H1 (cell line): ENCODE measurements around the gene POLR3K. TPM values are rescaled to one million over a fixed set of nuclear protein-coding genes. Genes with fewer than 3 reads are reported as not detected.

Experiments
- CTCF ChIA-PET: fragments of 300-600 bp; sonication (Branson Sonifier 250); formaldehyde crosslinking; loops from one replicate; lab custom pipeline; 2021; ENCODE audit not compliant: partially characterized antibody; lab: Charles Lee
- POLR2A ChIA-PET: fragments of 300-600 bp; sonication (Branson Sonifier 250); formaldehyde crosslinking; loops from one replicate; lab custom pipeline; 2021; ENCODE audit warnings: inconsistent platforms; ENCODE audit not compliant: partially characterized antibody; lab: Charles Lee
- DNase-seq, 2 experiments: peaks; one replicate each; pipeline versions ENCODE4 v3.0.0 to v3.0.0-alpha.2; 2010 to 2022; ENCODE audit warnings: low spot score in 2 of 2, low read depth in 1 of 2, mixed read lengths in 1 of 2
- FAIRE-seq: peaks from 2 replicates; lab custom pipeline; 2011; peaks lifted over from hg19 to GRCh38; lab: Jason Lieb, UNC
- H2AFZ ChIP-seq: 2 replicates; pipeline ENCODE4 v1.8.1; 2012; ENCODE audit warnings: low read length, inconsistent platforms
- H2AK5ac ChIP-seq: 2 replicates; pipeline ENCODE4 v1.6.1; 2013; ENCODE audit warnings: low read depth, low read length
- H2BK120ac ChIP-seq: replicated peaks from 2 replicates; pipeline ENCODE3; 2013; ENCODE audit warnings: low read depth, low read length, inconsistent platforms
- H2BK12ac ChIP-seq: 2 replicates; pipeline ENCODE4 v1.6.1; 2013; ENCODE audit warnings: low read depth, low read length
- H2BK15ac ChIP-seq: 2 replicates; pipeline ENCODE4 v1.6.1; 2013; ENCODE audit warnings: low read length
- H2BK20ac ChIP-seq: 2 replicates; pipeline ENCODE4 v1.6.1; 2013; ENCODE audit warnings: low read length
- H2BK5ac ChIP-seq: 2 replicates; pipeline ENCODE4 v1.6.1; 2013; ENCODE audit warnings: low read depth, low read length
- H3K14ac ChIP-seq: 2 replicates; pipeline ENCODE4 v1.6.1; 2013; ENCODE audit warnings: inconsistent platforms; ENCODE audit not compliant: insufficient read length
- H3K18ac ChIP-seq: 2 replicates; pipeline ENCODE4 v1.6.1; 2013; ENCODE audit warnings: low read length; ENCODE audit errors: extremely low read depth
- H3K23ac ChIP-seq: 2 replicates; pipeline ENCODE4 v1.6.1; 2013; ENCODE audit warnings: inconsistent platforms; ENCODE audit not compliant: insufficient read length
- H3K23me2 ChIP-seq: 2 replicates; pipeline ENCODE4 v1.6.1; 2013; ENCODE audit warnings: low read depth, low read length
- H3K27ac ChIP-seq: 2 replicates; pipeline ENCODE4 v1.6.1; 2011; ENCODE audit warnings: low read depth, low read length, inconsistent platforms
- H3K27me3 ChIP-seq, 4 experiments: replicated peaks in 1 of 4; 1 replicate in 1 of 4; 2 replicates in 3 of 4; pipeline versions ENCODE4 v1.6.1 to v1.8.1; 2011 to 2013; ENCODE audit warnings: low read length in 3 of 4, mild to moderate bottlenecking in 3 of 4, inconsistent platforms in 2 of 4, mixed read lengths in 2 of 4, moderate library complexity in 1 of 4; ENCODE audit not compliant: control insufficient read depth in 3 of 4, insufficient read depth in 3 of 4; ENCODE audit errors: extremely low read depth in 1 of 4
- H3K36me3 ChIP-seq, 4 experiments: 2 replicates each; pipeline versions ENCODE4 v1.6.1 to v1.8.1; 2011 to 2013; ENCODE audit warnings: mild to moderate bottlenecking in 4 of 4, low read length in 3 of 4, moderate library complexity in 2 of 4, control low read depth in 1 of 4, inconsistent platforms in 1 of 4; ENCODE audit not compliant: insufficient read depth in 4 of 4, control insufficient read depth in 2 of 4
- H3K4ac ChIP-seq: replicated peaks from 2 replicates; pipeline ENCODE3; 2013; ENCODE audit warnings: low read length, low read depth, mixed read lengths, inconsistent platforms; ENCODE audit not compliant: insufficient read length
- H3K4me1 ChIP-seq, 4 experiments: replicated peaks in 1 of 4; 1 replicate in 1 of 4; 2 replicates in 3 of 4; pipeline versions ENCODE4 v1.6.1 to v1.8.1; 2011 to 2013; ENCODE audit warnings: low read length in 3 of 4, inconsistent platforms in 2 of 4, mixed read lengths in 1 of 4; ENCODE audit not compliant: insufficient read depth in 4 of 4, control insufficient read depth in 3 of 4
- H3K4me2 ChIP-seq, 2 experiments: 2 replicates each; pipeline versions ENCODE4 v1.6.1 to v1.8.1; 2011 to 2013; ENCODE audit warnings: low read depth in 2 of 2, low read length in 2 of 2, control low read depth in 1 of 2, inconsistent platforms in 1 of 2, mild to moderate bottlenecking in 1 of 2; ENCODE audit not compliant: insufficient read depth in 1 of 2
- H3K4me3 ChIP-seq, 4 experiments: fragments of 200-600, 300-600 bp in 1 of 4; sonication (generic), shearing (Covaris generic), sonication (Bioruptor Twin) in 1 of 4; 2 replicates each; pipeline versions ENCODE4 v1.5.1 to v1.8.1; 2011 to 2016; ENCODE audit warnings: low read length in 4 of 4, low read depth in 3 of 4, control low read depth in 2 of 4, inconsistent platforms in 2 of 4, mild to moderate bottlenecking in 2 of 4, mixed read lengths in 1 of 4, moderate library complexity in 1 of 4; ENCODE audit not compliant: insufficient read depth in 2 of 4; ENCODE audit errors: extremely low read depth in 1 of 4
- H3K56ac ChIP-seq: replicated peaks from 2 replicates; pipeline ENCODE3; 2013; ENCODE audit warnings: low read depth, mild to moderate bottlenecking, mixed read lengths, low read length, inconsistent platforms; ENCODE audit not compliant: insufficient read length
- H3K79me1 ChIP-seq: 2 replicates; pipeline ENCODE4 v1.6.1; 2013; ENCODE audit warnings: low read depth, low read length, control low read depth
- H3K79me2 ChIP-seq, 2 experiments: 2 replicates each; pipeline versions ENCODE4 v1.6.1 to v1.8.1; 2012 to 2013; ENCODE audit warnings: low read length in 2 of 2, mild to moderate bottlenecking in 2 of 2, inconsistent platforms in 1 of 2; ENCODE audit not compliant: insufficient read depth in 2 of 2, control insufficient read depth in 1 of 2
- H3K9ac ChIP-seq, 4 experiments: replicated peaks in 1 of 4; 1 replicate in 1 of 4; 2 replicates in 3 of 4; pipeline versions ENCODE4 v1.6.1 to v1.8.1; 2011 to 2013; ENCODE audit warnings: low read depth in 3 of 4, low read length in 3 of 4, control low read depth in 2 of 4, mild to moderate bottlenecking in 2 of 4, moderate library complexity in 2 of 4, inconsistent platforms in 1 of 4; ENCODE audit errors: extremely low read depth in 1 of 4
- H3K9me3 ChIP-seq, 2 experiments: 2 replicates each; pipeline versions ENCODE4 v1.6.1 to v1.8.1; 2012 to 2013; ENCODE audit warnings: mild to moderate bottlenecking in 2 of 2, moderate library complexity in 2 of 2, control low read depth in 1 of 2, inconsistent platforms in 1 of 2, low read depth in 1 of 2, low read length in 1 of 2, mixed read lengths in 1 of 2; ENCODE audit not compliant: insufficient read depth in 2 of 2
- H4K20me1 ChIP-seq, 2 experiments: replicated peaks in 1 of 2; 2 replicates each; pipeline versions ENCODE3 to v1.8.1; 2011 to 2013; ENCODE audit warnings: inconsistent platforms in 2 of 2, low read length in 2 of 2, mild to moderate bottlenecking in 1 of 2; ENCODE audit not compliant: insufficient read depth in 2 of 2, control insufficient read depth in 1 of 2
- H4K5ac ChIP-seq: 2 replicates; pipeline ENCODE4 v1.6.1; 2013; ENCODE audit warnings: low read length, low read depth, mixed read lengths, inconsistent platforms; ENCODE audit not compliant: insufficient read length
- H4K8ac ChIP-seq: 2 replicates; pipeline ENCODE4 v1.8.0; 2013; ENCODE audit warnings: mild to moderate bottlenecking, moderate library complexity, low read length, inconsistent platforms; ENCODE audit not compliant: insufficient read depth; ENCODE audit errors: extremely low read depth
- H4K91ac ChIP-seq: replicated peaks from 2 replicates; pipeline ENCODE3; 2013; ENCODE audit warnings: low read length, mixed read lengths, inconsistent platforms; ENCODE audit not compliant: insufficient read length
- ATF3 ChIP-seq: IDR thresholded peaks from 2 replicates; pipeline ENCODE4 v1.6.1; 2011; ENCODE audit warnings: low read depth, mild to moderate bottlenecking, low read length; ENCODE audit not compliant: insufficient read depth
- BRCA1 ChIP-seq: IDR thresholded peaks from 2 replicates; pipeline ENCODE4 v1.6.1; 2012; ENCODE audit warnings: low read depth, low read length, improper control_type of control experiment
- CBX8 ChIP-seq: fragments of 300-800, 300-1000 bp; sonication (generic); IDR thresholded peaks from 2 replicates; pipeline ENCODE4 v1.7.1; 2016; ENCODE audit warnings: low read depth, low read length, borderline replicate concordance
- CEBPB ChIP-seq: IDR thresholded peaks from 2 replicates; pipeline ENCODE4 v1.6.1; 2012; ENCODE audit warnings: low read depth, low read length
- CTBP2 ChIP-seq: IDR thresholded peaks from 2 replicates; pipeline ENCODE4 v1.7.0; 2011; ENCODE audit warnings: borderline replicate concordance, mild to moderate bottlenecking, moderate library complexity, mixed read lengths, low read length; ENCODE audit not compliant: insufficient read depth, insufficient read length
- E2F6 ChIP-seq: IDR thresholded peaks from 2 replicates; pipeline ENCODE4 v1.6.1; 2012; ENCODE audit warnings: inconsistent platforms
- HDAC6 ChIP-seq: IDR thresholded peaks from one replicate; pipeline ENCODE4 v1.7.1; 2012; ENCODE audit warnings: low read depth, mild to moderate bottlenecking, inconsistent platforms, low read length, moderate library complexity
- JUND ChIP-seq: IDR thresholded peaks from 2 replicates; pipeline ENCODE4 v1.6.1; 2011; ENCODE audit warnings: mild to moderate bottlenecking, improper control_type of control experiment, low read length
- KDM1A ChIP-seq: fragments of 200-600, 300-600 bp; sonication (generic); IDR thresholded peaks from 2 replicates; pipeline ENCODE4 v1.7.1; 2016; ENCODE audit warnings: mild to moderate bottlenecking, low read length, borderline replicate concordance
- SIX5 ChIP-seq: IDR thresholded peaks from 2 replicates; pipeline ENCODE4 v1.6.1; 2011; ENCODE audit warnings: mild to moderate bottlenecking, low read depth, low read length
- SP1 ChIP-seq: IDR thresholded peaks from 2 replicates; pipeline ENCODE4 v1.6.1; 2011; ENCODE audit warnings: low read depth, low read length
- SUZ12 ChIP-seq: fragments of 200-600 bp; sonication (generic); IDR thresholded peaks from 2 replicates; pipeline ENCODE4 v1.6.1; 2012; ENCODE audit warnings: mild to moderate bottlenecking, inconsistent platforms, low read length, moderate library complexity, mixed read lengths
- TEAD4 ChIP-seq: IDR thresholded peaks from 2 replicates; pipeline ENCODE4 v1.6.1; 2012; ENCODE audit warnings: low read depth, low read length, inconsistent platforms, mixed read lengths
- WGBS, 2 experiments: shearing (Covaris generic) in 1 of 2; methylation state at CpG; one replicate each; pipeline versions ENCODE4 v1.1.6 to v1.1.7; 2013 to 2015; ENCODE audit warnings: low lambda C conversion rate in 2 of 2, mixed read lengths in 2 of 2, inconsistent platforms in 1 of 2, low coverage in 1 of 2, missing lambda C conversion rate in 1 of 2; ENCODE audit not compliant: insufficient replicate concordance in 2 of 2, insufficient coverage in 1 of 2, insufficient read length in 1 of 2; ENCODE audit errors: extremely low coverage in 1 of 2, missing lambda C conversion rate in 1 of 2; 5-methylcytosine and 5-hydroxymethylcytosine counted together
- polyA plus RNA-seq, 7 experiments: library from polyadenylated mRNA; depleted of rRNA in 3 of 7; stranded (reverse) in 5 of 7; unstranded in 2 of 7; fragments of >200 nt in 5 of 7; fragments of 200-250 nt in 2 of 7; gene quantifications; 1 replicate in 5 of 7; 2 replicates in 1 of 7; 4 replicates in 1 of 7; pipeline versions ENCODE4 v1.2.1 to v1.2.3, GENCODE V29; 2011 to 2013; ENCODE audit warnings: missing spikeins in 2 of 7, mixed read lengths in 2 of 7
- total RNA-seq: library from RNA; stranded (reverse); fragmentation: NEBNext Ultra II Directional; extraction: Animal tissue kit (Norgen Biotek cat#: 25700); gene quantifications from 2 replicates; pipeline ENCODE4 v1.2.1, GENCODE V29; 2021

Gene POLR3K
- total and polyA plus RNA-seq, 2 of the 8 experiments (the other 6 are each of a cell fraction or from before 2014, with no cell fraction given): 45.4 to 80.5 TPM

DNA sequence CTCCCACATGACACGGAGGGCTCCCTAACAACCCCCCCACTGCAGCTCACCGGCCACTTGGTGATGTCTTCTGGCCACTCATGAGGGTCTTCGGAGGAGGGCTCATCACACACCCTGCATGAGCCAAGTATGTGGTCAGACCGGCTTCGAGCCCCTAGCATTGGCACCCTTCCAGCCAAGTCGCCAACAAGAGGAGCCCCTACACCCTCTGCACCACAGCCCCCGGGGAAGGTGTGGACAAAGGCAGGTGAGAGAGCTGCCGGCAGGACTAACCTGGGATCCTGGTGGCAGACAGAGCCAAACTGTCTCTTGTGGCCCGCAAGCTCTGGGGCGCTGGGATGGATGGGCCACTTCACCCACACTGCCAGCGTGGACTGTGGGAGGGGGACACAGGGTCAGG lies 6.8 kb upstream of the POLR3K start:
- H2BK20ac ChIP-seq: no peak overlapping the region
- no peak overlapping the region for H2BK12ac ChIP-seq
- no peak overlapping the region for H3K23ac ChIP-seq
- H4K20me1 ChIP-seq: peaks cover 7 to 22% of the 10 kb centered on the region in 2 experiments
- H4K91ac ChIP-seq: no peak overlapping the region
- H3K4ac ChIP-seq: no peak overlapping the region
- no peak overlapping the region for H3K9ac ChIP-seq
- H3K79me2 ChIP-seq: no peaks in the 10 kb centered on the region
- no peaks in the 10 kb centered on the region; the same call in 1 of the 2 replicates for H3K79me1 ChIP-seq
- POLR2A ChIA-PET: interaction anchor here (0.8 to 16.6 kb wide), 8 partner anchors 9 to 47 kb away, joined by 3 to 153 read pairs (median 4); no protein-coding TSS in a partner anchor
- H2BK120ac ChIP-seq: no peak overlapping the region
- no peak overlapping the region for H3K4me2 ChIP-seq
- 90% methylated on average over 10 of the region's 11 CpGs; no CpG with 5 or more reads in 1 of the 2 experiments for WGBS, 2 experiments
- H2AK5ac ChIP-seq: no peak overlapping the region
- no peak for FAIRE-seq
- no peak overlapping the region for H3K27ac ChIP-seq
- no peaks in the 10 kb centered on the region for H3K4me1 ChIP-seq
- CTCF ChIA-PET: interaction anchor here (1.4 to 21.2 kb wide), 2 partner anchors 9 to 26 kb away, joined by 5 to 856 read pairs; partner anchors contain the start of gene MPG
- H3K4me3 ChIP-seq: no peak overlapping the region
- H2BK5ac ChIP-seq: no peak overlapping the region
- no peak overlapping the region for H3K18ac ChIP-seq
- no peak for DNase-seq
- H3K36me3 ChIP-seq: peaks cover 24 to 50% (median 41%) of the 10 kb centered on the region in 4 experiments
- H3K27me3 ChIP-seq: no peaks in the 10 kb centered on the region
- no peaks in the 10 kb centered on the region for H3K23me2 ChIP-seq
- H3K56ac ChIP-seq: no peak overlapping the region
- no peak overlapping the region for H3K14ac ChIP-seq
- no peak overlapping the region for H4K5ac ChIP-seq
- no peak overlapping the region for H4K8ac ChIP-seq
- H2BK15ac ChIP-seq: no peak overlapping the region
- no peaks in the 10 kb centered on the region for H3K9me3 ChIP-seq
- no peak overlapping the region for H2AFZ ChIP-seq
- TF ChIP-seq TEAD4 (no peak), CBX8 (no peak), HDAC6 (no peak), ATF3 (no peak), SP1 (no peak), JUND (no peak), CEBPB (no peak), E2F6 (no peak), SUZ12 (no peak), KDM1A (no peak), BRCA1 (no peak), SIX5 (no peak), CTBP2 (no peak)
